Activated effector memory CD4-positive, alpha-beta T cell treated with Interleukin-2 at 50 U/mL for 16 hours (primary cell): Measurements from ENCODE around the gene BMP7.
"Not testable (repeated sequence)": the region's sequence is repeated elsewhere in the genome, so short reads cannot be mapped to it uniquely, and the experiment has no call there.

Experiments
- DNase-seq: peaks from one replicate; pipeline ENCODE4 v3.0.0-alpha.2; 2020

The BMP7 gene

GRCh38 chr20:57248132-57248797, 18.2 kb downstream of the BMP7 start:
- no peak for DNase-seq

- DNase-seq: no peak
These were observed 19.0 kb downstream of the BMP7 start for GRCh38 chr20:57247292-57247965.

- DNase-seq: no peak
These were observed 20.4 kb downstream of the BMP7 start for GRCh38 chr20:57245997-57246396.

GRCh38 chr20:57244627-57245214, 21.7 kb downstream of the BMP7 start:
- no peak for DNase-seq

GRCh38 chr20:57244221-57244585, 22.2 kb downstream of the BMP7 start:
- no peak for DNase-seq

GRCh38 chr20:57243480-57244220, 22.8 kb downstream of the BMP7 start:
- DNase-seq: no peak

GRCh38 chr20:57242414-57242813, 24.0 kb downstream of the BMP7 start:
- DNase-seq: no peak

GRCh38 chr20:57241363-57241991, 25.0 kb downstream of the BMP7 start:
- no peak for DNase-seq

GRCh38 chr20:57240581-57241362, 25.7 kb downstream of the BMP7 start:
- no peak for DNase-seq

GRCh38 chr20:57239725-57240124, 26.7 kb downstream of the BMP7 start:
- DNase-seq: not testable (repeated sequence)

GRCh38 chr20:57239324-57239723, 27.1 kb downstream of the BMP7 start:
- DNase-seq: not testable (repeated sequence)

GRCh38 chr20:57238089-57238488, 28.4 kb downstream of the BMP7 start:
- no peak for DNase-seq

GRCh38 chr20:57237585-57237953, 28.9 kb downstream of the BMP7 start:
- no peak for DNase-seq

- no peak for DNase-seq
These were observed 29.4 kb downstream of the BMP7 start for GRCh38 chr20:57236813-57237584.

GRCh38 chr20:57234556-57235251, 31.7 kb downstream of the BMP7 start:
- DNase-seq: no peak

- no peak for DNase-seq
These were observed 34.5 kb downstream of the BMP7 start for GRCh38 chr20:57231951-57232428.

- DNase-seq: no peak
These were observed 35.3 kb downstream of the BMP7 start for GRCh38 chr20:57231161-57231560.

GRCh38 chr20:57230247-57230646, 36.2 kb downstream of the BMP7 start:
- no peak for DNase-seq

GRCh38 chr20:57229490-57229889, 37.0 kb downstream of the BMP7 start:
- no peak for DNase-seq

GRCh38 chr20:57225830-57226229, 40.6 kb downstream of the BMP7 start:
- DNase-seq: no peak

GRCh38 chr20:57225197-57225733, 41.2 kb downstream of the BMP7 start:
- no peak for DNase-seq
